GM23338 (cell line): ENCODE results near the gene TMEM11. TPM values are rescaled to one million over a fixed set of nuclear protein-coding genes. Genes with fewer than 3 reads are reported as not detected.

Experiments used
- ATAC-seq: fragments of 200-7000 bp; cut with Tn5 transposase; 3 replicates; pipeline ENCODE4 v1.9.1; 2020
- DNase-seq: peaks from one replicate; pipeline ENCODE4 v3.0.0-alpha.2; 2015; ENCODE audit warnings: low spot score
- H2AFZ ChIP-seq: fragments of 200-600 bp; sonication (generic); 2 replicates; pipeline ENCODE4 v1.8.0; 2016; ENCODE audit warnings: antibody characterized with exemption, mild to moderate bottlenecking, moderate library complexity
- H3F3A ChIP-seq: fragments of 200-600 bp; sonication (generic); replicated peaks from 2 replicates; pipeline ENCODE4 v1.8.0; 2017; ENCODE audit warnings: antibody characterized with exemption, mixed run types, low read depth
- H3K27ac ChIP-seq: fragments of 200-600 bp; sonication (generic); 2 replicates; pipeline ENCODE4 v1.6.1; 2016; ENCODE audit warnings: low read depth
- H3K27me3 ChIP-seq: fragments of 200-600 bp; sonication (generic); 2 replicates; pipeline ENCODE4 v1.8.0; 2016; ENCODE audit warnings: mild to moderate bottlenecking, mixed run types, moderate library complexity; ENCODE audit not compliant: insufficient read depth
- H3K36me3 ChIP-seq: fragments of 200-600 bp; sonication (generic); 2 replicates; pipeline ENCODE4 v1.8.0; 2016; ENCODE audit warnings: mild to moderate bottlenecking; ENCODE audit not compliant: insufficient read depth
- H3K4me1 ChIP-seq: fragments of 200-600 bp; sonication (generic); 2 replicates; pipeline ENCODE4 v1.8.0; 2016; ENCODE audit warnings: mild to moderate bottlenecking, moderate library complexity; ENCODE audit not compliant: insufficient read depth
- H3K4me2 ChIP-seq: fragments of 200-600 bp; sonication (generic); 2 replicates; pipeline ENCODE4 v1.7.1; 2017; ENCODE audit warnings: mixed run types
- H3K4me3 ChIP-seq: fragments of 200-600 bp; sonication (generic); 2 replicates; pipeline ENCODE4 v1.6.1; 2016; ENCODE audit warnings: mixed run types
- H3K79me2 ChIP-seq: fragments of 200-600 bp; sonication (generic); replicated peaks from 2 replicates; pipeline ENCODE4 v1.8.0; 2017; ENCODE audit warnings: mild to moderate bottlenecking; ENCODE audit not compliant: insufficient read depth
- H3K9me2 ChIP-seq: fragments of 200-600 bp; sonication (generic); 2 replicates; pipeline ENCODE4 v1.8.0; 2017; ENCODE audit not compliant: insufficient read depth
- H4K20me1 ChIP-seq: fragments of 200-600 bp; sonication (generic); replicated peaks from 2 replicates; pipeline ENCODE4 v1.8.0; 2017; ENCODE audit warnings: mild to moderate bottlenecking; ENCODE audit not compliant: insufficient read depth
- H3K27ac Mint-ChIP-seq: 2 replicates; pipeline ENCODE4 v1.8.0; 2020; ENCODE audit warnings: inconsistent platforms, mild to moderate bottlenecking, moderate library complexity, mixed read lengths
- H3K27me3 Mint-ChIP-seq: 3 replicates; pipeline ENCODE4 v1.8.0; 2022; ENCODE audit warnings: low read depth, mild to moderate bottlenecking, moderate library complexity, mixed read lengths, inconsistent platforms; ENCODE audit not compliant: insufficient read depth, poor library complexity
- H3K36me3 Mint-ChIP-seq: 3 replicates; pipeline ENCODE4 v1.8.0; 2021; ENCODE audit warnings: low read depth, mild to moderate bottlenecking, inconsistent platforms, moderate library complexity, mixed read lengths
- H3K4me1 Mint-ChIP-seq: 3 replicates; pipeline ENCODE4 v1.8.0; 2020; ENCODE audit warnings: mild to moderate bottlenecking, inconsistent platforms, mixed read lengths
- H3K4me3 Mint-ChIP-seq: 3 replicates; pipeline ENCODE4 v1.8.0; 2021; ENCODE audit warnings: moderate library complexity, mild to moderate bottlenecking, inconsistent platforms, mixed read lengths
- H3K9me3 Mint-ChIP-seq: 3 replicates; pipeline ENCODE4 v1.8.0; 2020; ENCODE audit warnings: moderate library complexity, mild to moderate bottlenecking, inconsistent platforms, mixed read lengths
- CREB1 ChIP-seq: fragments of 250-450 bp; sonication (Bioruptor Pico); IDR thresholded peaks from 2 replicates; pipeline ENCODE4 v1.5.0; 2020; ENCODE audit warnings: low read depth, mild to moderate bottlenecking, moderate library complexity
- JUNB ChIP-seq: IDR thresholded peaks from one replicate; pipeline ENCODE4 v1.6.1; 2016; ENCODE audit warnings: antibody characterized with exemption; ENCODE audit not compliant: unreplicated experiment
- NANOG ChIP-seq: IDR thresholded peaks from 2 replicates; pipeline ENCODE4 v1.6.1; 2016; ENCODE audit warnings: antibody characterized with exemption, borderline replicate concordance
- ZNF331 ChIP-seq: fragments of 250-450 bp; sonication (Bioruptor Pico); IDR thresholded peaks from 2 replicates; pipeline ENCODE4 v1.5.0; 2020; ENCODE audit warnings: low read depth, mild to moderate bottlenecking, moderate library complexity
- polyA plus RNA-seq: library from polyadenylated mRNA; unstranded; fragments of >200 nt; fragmentation: Nextera tagmentation; extraction: Ambion mirVana; gene quantifications from 2 replicates; pipeline ENCODE4 v1.2.1, GENCODE V29; 2016
- total RNA-seq: library from RNA; depleted of rRNA; stranded (reverse); fragments of >200 nt; shearing (Covaris generic); gene quantifications from 2 replicates; pipeline ENCODE4 v1.2.3, GENCODE V29; 2014
- TF ChIP-seq, protein P1 (sequence below): fragments of 250-450 bp; sonication (Bioruptor Pico); IDR thresholded peaks from 2 replicates; pipeline ENCODE4 v1.5.0; 2020; ENCODE audit warnings: mild to moderate bottlenecking, moderate library complexity
- TF ChIP-seq, protein P2 (sequence below), 2 experiments: fragments of 200-600 bp in 1 of 2; sonication (generic) in 1 of 2; conservative IDR thresholded peaks; 2 replicates each; pipeline versions ENCODE4 v1.5.1 to v1.6.1; 2016 to 2017; ENCODE audit warnings: antibody characterized with exemption in 2 of 2, low read depth in 2 of 2, mild to moderate bottlenecking in 2 of 2, moderate library complexity in 1 of 2

Gene TMEM11
- total and polyA plus RNA-seq, 2 experiments from 2014 or later: 38.5 to 90.2 TPM

DNA sequence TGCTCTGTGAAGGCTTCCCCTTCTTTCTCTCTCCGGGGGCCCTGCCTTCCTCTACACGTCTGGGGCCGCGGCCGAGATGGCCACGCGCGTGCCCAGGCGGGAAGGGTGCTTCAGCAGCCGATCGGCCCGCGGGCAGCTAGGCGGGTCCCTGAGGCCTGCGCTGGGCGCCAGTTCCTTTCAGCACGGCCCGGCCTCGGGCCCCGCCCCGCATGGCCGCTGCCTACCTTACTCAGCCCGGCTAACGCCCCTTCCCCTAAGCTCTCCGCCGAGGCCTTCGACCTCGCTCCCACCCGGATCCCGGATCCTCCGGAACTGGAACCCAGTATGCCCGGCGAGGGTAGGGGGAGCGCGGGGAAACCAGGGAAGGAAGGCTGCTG, 335 bp downstream of the TMEM11 start:
- Histone ChIP-seq H3K36me3 (peaks cover 6% of the 10 kb centered on the region; the same call in 1 of the 2 replicates), H3K79me2 (peaks cover 65% of the 10 kb centered on the region), H2AFZ (peak overlapping the region; percentile 85; the same call in 1 of the 2 replicates), H3K4me3 (peak overlapping the region; percentile 98), H4K20me1 (peaks cover 41% of the 10 kb centered on the region), H3K27me3 (no peaks in the 10 kb centered on the region), H3K9me2 (no peaks in the 10 kb centered on the region), H3F3A (peaks cover 6% of the 10 kb centered on the region), H3K4me2 (peak overlapping the region; percentile 95), H3K4me1 (peaks cover 21% of the 10 kb centered on the region), H3K27ac (peak overlapping the region; percentile 95)
- Mint-ChIP-seq H3K9me3 (no peaks in the 10 kb centered on the region), H3K27me3 (peaks cover 2% of the 10 kb centered on the region), H3K4me3 (peak overlapping the region; percentile 98), H3K4me1 (peaks cover 38% of the 10 kb centered on the region), H3K36me3 (peaks cover 14% of the 10 kb centered on the region), H3K27ac (peak overlapping the region; percentile 98)
- ATAC-seq (peak; percentile 17), DNase-seq (peak; percentile 68)
- TF ChIP-seq CREB1 (CRISPR knock-in tag) (no peak), NANOG (no peak), JUNB (no peak)
- TF ChIP-seq, protein P1, sequence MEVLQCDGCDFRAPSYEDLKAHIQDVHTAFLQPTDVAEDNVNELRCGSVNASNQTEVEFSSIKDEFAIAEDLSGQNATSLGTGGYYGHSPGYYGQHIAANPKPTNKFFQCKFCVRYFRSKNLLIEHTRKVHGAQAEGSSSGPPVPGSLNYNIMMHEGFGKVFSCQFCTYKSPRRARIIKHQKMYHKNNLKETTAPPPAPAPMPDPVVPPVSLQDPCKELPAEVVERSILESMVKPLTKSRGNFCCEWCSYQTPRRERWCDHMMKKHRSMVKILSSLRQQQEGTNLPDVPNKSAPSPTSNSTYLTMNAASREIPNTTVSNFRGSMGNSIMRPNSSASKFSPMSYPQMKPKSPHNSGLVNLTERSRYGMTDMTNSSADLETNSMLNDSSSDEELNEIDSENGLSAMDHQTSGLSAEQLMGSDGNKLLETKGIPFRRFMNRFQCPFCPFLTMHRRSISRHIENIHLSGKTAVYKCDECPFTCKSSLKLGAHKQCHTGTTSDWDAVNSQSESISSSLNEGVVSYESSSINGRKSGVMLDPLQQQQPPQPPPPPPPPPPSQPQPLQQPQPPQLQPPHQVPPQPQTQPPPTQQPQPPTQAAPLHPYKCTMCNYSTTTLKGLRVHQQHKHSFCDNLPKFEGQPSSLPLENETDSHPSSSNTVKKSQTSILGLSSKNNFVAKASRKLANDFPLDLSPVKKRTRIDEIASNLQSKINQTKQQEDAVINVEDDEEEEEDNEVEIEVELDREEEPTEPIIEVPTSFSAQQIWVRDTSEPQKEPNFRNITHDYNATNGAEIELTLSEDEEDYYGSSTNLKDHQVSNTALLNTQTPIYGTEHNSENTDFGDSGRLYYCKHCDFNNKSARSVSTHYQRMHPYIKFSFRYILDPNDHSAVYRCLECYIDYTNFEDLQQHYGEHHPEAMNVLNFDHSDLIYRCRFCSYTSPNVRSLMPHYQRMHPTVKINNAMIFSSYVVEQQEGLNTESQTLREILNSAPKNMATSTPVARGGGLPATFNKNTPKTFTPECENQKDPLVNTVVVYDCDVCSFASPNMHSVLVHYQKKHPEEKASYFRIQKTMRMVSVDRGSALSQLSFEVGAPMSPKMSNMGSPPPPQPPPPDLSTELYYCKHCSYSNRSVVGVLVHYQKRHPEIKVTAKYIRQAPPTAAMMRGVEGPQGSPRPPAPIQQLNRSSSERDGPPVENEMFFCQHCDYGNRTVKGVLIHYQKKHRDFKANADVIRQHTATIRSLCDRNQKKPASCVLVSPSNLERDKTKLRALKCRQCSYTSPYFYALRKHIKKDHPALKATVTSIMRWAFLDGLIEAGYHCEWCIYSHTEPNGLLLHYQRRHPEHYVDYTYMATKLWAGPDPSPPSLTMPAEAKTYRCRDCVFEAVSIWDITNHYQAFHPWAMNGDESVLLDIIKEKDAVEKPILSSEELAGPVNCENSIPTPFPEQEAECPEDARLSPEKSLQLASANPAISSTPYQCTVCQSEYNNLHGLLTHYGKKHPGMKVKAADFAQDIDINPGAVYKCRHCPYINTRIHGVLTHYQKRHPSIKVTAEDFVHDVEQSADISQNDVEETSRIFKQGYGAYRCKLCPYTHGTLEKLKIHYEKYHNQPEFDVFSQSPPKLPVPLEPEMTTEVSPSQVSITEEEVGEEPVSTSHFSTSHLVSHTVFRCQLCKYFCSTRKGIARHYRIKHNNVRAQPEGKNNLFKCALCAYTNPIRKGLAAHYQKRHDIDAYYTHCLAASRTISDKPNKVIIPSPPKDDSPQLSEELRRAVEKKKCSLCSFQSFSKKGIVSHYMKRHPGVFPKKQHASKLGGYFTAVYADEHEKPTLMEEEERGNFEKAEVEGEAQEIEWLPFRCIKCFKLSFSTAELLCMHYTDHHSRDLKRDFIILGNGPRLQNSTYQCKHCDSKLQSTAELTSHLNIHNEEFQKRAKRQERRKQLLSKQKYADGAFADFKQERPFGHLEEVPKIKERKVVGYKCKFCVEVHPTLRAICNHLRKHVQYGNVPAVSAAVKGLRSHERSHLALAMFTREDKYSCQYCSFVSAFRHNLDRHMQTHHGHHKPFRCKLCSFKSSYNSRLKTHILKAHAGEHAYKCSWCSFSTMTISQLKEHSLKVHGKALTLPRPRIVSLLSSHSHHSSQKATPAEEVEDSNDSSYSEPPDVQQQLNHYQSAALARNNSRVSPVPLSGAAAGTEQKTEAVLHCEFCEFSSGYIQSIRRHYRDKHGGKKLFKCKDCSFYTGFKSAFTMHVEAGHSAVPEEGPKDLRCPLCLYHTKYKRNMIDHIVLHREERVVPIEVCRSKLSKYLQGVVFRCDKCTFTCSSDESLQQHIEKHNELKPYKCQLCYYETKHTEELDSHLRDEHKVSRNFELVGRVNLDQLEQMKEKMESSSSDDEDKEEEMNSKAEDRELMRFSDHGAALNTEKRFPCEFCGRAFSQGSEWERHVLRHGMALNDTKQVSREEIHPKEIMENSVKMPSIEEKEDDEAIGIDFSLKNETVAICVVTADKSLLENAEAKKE (CRISPR knock-in tag): no peak

DNA sequence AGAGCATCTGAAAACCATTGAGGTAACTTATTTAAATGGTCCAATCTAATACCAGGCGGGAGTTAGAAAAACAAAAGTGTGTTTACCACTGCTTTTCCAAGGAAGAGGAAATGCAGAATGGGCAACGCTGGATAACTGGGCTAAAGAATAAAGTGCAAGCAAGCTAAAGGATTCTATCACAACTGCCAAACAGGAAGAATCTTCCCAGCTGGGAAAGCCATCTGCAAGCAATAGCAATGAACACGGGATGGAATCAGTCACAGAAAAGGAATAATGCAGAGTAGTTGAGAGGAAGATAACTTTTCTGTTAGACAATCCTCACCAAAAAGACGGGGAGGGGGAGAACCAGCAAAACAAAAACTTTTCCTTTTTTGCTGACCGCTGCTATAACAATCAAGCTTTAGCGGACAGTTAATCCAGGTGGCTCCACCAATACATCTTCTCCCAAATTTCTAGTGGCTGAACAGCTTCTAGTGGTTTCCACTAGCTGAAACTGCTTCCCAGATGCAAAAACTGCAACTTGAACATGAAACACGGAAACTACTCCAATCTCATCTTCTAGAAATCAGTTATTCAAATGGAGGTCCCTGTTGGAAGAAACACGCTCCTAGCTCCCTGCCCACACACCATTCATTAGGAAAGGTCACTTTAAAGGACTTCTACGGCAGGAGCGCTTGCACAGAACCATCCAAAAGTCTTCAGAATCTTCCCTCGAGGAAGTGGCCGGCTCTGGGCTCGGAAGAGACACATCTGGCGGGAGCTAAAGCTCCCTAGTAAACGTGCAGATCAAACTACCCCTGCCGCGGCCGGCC, 929 bp downstream of the TMEM11 start:
- Mint-ChIP-seq H3K27ac (peak overlapping the region; percentile 93), H3K9me3 (no peaks in the 10 kb centered on the region), H3K27me3 (peaks cover 2% of the 10 kb centered on the region), H3K4me1 (peaks cover 37% of the 10 kb centered on the region), H3K36me3 (peaks cover 18% of the 10 kb centered on the region), H3K4me3 (peak overlapping the region; percentile 98)
- H2AFZ ChIP-seq: no peak overlapping the region
- H3K27me3 ChIP-seq: no peaks in the 10 kb centered on the region
- DNase-seq (no peak), ATAC-seq (no peak)
- peaks cover 70% of the 10 kb centered on the region for H3K79me2 ChIP-seq
- peaks cover 6% of the 10 kb centered on the region; the same call in 1 of the 2 replicates for H3K36me3 ChIP-seq
- peaks cover 6% of the 10 kb centered on the region for H3F3A ChIP-seq
- H3K4me1 ChIP-seq: peaks cover 21% of the 10 kb centered on the region
- H3K27ac ChIP-seq: peak overlapping the region; percentile 95; the same call in 1 of the 2 replicates
- peaks cover 39% of the 10 kb centered on the region for H4K20me1 ChIP-seq
- H3K4me2 ChIP-seq: peak overlapping the region; percentile 95
- H3K9me2 ChIP-seq: no peaks in the 10 kb centered on the region
- H3K4me3 ChIP-seq: peak overlapping the region; percentile 98
- TF ChIP-seq NANOG: no peak
- no peak for TF ChIP-seq ZNF331 (CRISPR knock-in tag)
- TF ChIP-seq CREB1 (CRISPR knock-in tag): no peak
- TF ChIP-seq, protein P2, sequence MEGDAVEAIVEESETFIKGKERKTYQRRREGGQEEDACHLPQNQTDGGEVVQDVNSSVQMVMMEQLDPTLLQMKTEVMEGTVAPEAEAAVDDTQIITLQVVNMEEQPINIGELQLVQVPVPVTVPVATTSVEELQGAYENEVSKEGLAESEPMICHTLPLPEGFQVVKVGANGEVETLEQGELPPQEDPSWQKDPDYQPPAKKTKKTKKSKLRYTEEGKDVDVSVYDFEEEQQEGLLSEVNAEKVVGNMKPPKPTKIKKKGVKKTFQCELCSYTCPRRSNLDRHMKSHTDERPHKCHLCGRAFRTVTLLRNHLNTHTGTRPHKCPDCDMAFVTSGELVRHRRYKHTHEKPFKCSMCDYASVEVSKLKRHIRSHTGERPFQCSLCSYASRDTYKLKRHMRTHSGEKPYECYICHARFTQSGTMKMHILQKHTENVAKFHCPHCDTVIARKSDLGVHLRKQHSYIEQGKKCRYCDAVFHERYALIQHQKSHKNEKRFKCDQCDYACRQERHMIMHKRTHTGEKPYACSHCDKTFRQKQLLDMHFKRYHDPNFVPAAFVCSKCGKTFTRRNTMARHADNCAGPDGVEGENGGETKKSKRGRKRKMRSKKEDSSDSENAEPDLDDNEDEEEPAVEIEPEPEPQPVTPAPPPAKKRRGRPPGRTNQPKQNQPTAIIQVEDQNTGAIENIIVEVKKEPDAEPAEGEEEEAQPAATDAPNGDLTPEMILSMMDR (conservative IDR thresholded peaks at IDR 0.05; ENCODE audit: low read depth in 2 of 2): no peak
